ENCODE measurements around the gene UBE4B.
"Not testable (repeated sequence)": the region's sequence is repeated elsewhere in the genome, so short reads cannot be mapped to it uniquely, and the experiment has no call there.

The UBE4B gene

GRCh38 chr1:10074059-10074851, 41.5 kb downstream of the UBE4B start:
- peak; percentile 71 for DNase-seq

- DNase-seq = no peak
Observed at GRCh38 chr1:10074852-10075730, 42.3 kb downstream of the UBE4B start.

- DNase-seq = no peak
Observed at GRCh38 chr1:10075732-10076131, 43.0 kb downstream of the UBE4B start.

DNA sequence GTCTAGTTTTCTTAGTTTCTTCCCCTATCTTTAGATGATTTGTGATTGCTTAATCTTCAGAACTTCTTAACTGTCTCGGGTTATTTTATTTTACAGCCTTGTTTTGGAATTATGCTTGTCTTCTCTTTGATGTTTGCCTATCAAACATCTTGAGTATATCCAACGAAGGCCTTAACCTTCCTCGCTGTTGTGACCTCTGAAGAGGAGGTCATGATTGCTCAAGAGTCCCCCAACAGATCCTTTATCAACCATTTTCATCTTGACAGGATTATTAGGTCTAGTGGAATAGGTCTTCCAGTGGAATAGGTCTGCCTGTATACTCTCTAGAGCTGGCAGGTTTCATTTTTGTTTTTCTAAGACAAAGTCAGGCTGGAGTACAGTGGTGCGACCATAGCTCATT, 45.7 kb downstream of the UBE4B start:
- DNase-seq = no peak

GRCh38 chr1:10080523-10080922, 47.8 kb downstream of the UBE4B start:
- no peak for DNase-seq

- no peak for DNase-seq
Observed at GRCh38 chr1:10082785-10083479, 50.2 kb downstream of the UBE4B start.

- no peak for DNase-seq
Observed at GRCh38 chr1:10084045-10084444, 51.3 kb downstream of the UBE4B start.

- DNase-seq = no peak
Observed at GRCh38 chr1:10085076-10085475, 52.3 kb downstream of the UBE4B start.

DNA sequence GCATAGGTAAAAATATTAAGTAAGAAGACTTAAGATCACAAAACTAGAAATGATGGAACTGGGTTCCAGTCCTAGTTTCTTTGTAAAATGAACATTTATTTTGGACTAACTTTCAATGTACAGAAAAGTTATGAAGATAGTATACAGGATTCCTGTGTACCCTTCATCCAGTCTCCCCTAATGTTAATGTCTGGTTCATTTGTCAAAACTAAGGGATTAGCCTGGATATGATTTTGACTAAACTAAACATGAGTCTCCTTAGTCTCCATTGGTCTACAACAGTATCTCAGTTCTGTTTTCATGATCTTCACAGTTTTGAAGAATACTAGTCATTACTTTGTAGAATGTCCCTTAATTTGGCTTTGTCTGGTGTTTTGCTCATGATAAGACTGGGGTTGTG, 54.5 kb downstream of the UBE4B start:
- no peak for DNase-seq

GRCh38 chr1:10101929-10102328, 69.2 kb downstream of the UBE4B start:
- DNase-seq = no peak

DNA sequence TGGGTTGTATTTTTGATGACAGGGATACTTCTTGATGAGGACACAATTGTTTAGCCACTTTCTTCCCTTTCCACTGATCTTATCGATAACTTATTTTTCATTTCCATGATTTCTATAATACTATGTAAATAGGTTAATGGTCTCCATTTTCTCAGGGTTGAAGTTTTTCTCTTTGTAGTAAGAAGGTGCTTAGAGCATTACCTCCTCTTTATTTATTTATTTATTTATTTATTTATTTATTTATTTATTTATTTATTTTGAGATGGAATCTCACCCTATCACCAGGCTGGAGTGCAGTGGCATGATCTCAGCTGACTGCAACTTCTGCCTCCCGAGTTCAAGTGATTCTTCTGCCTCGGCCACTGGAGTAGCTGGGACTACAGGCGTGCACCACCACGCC, 70.4 kb downstream of the UBE4B start:
- no peak for DNase-seq

GRCh38 chr1:10104834-10105233, 72.1 kb downstream of the UBE4B start:
- no peak for DNase-seq

DNA sequence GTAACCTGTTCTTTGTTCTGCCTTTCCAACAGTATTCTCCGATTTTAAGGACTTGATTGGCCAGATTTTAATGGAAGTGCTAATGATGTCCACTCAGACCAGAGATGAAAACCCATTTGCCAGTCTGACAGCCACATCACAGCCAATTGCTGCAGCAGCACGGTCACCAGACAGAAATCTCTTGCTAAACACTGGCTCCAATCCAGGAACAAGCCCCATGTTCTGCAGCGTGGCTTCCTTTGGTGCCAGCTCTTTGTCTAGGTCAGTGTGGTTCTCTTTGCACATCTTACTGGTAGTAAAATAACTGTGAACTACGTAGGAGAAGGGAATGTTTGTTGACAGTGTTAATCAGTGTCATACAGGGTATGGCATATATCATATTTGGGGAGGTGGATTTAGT, 72.7 kb downstream of the UBE4B start:
- no peak for DNase-seq

GRCh38 chr1:10106241-10106640, 73.5 kb downstream of the UBE4B start:
- no peak for DNase-seq

DNA sequence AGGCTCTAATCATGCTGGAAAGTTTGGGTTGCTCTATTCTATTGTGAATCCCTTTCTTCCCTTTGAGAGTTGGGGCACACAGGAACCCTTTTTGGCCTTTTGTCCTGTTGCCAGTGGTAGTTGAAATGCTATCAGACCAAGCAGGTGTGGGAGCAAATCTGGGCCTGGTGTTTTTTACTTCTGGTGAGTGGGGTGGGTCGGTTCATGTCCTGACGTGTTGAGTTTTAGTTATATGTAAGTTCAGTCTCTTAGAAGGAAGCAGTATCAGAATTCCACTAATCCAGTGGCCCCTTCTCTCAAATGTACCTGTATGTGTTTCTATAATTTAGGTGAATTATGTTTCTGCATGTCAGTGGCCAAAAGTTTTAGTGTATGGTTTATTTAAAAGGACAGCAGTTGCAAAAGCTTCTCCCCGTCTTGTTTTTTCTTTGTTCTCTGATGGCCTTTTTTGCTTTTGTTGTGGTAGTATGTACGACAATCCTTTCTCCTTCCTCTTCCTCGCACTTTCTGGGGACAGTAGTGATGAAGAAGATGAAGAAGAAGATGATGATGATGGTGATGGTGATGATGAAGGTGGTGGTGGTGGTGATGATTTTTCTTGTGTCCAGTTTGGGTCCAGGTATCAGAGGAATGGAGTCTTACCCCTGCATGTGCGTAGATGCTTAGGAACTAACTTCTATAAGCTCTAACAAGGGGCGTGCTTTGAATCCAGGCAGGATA, 74.2 kb downstream of the UBE4B start:
- no peak for DNase-seq

GRCh38 chr1:10107476-10107847, 74.7 kb downstream of the UBE4B start:
- DNase-seq = not testable (repeated sequence)

DNA sequence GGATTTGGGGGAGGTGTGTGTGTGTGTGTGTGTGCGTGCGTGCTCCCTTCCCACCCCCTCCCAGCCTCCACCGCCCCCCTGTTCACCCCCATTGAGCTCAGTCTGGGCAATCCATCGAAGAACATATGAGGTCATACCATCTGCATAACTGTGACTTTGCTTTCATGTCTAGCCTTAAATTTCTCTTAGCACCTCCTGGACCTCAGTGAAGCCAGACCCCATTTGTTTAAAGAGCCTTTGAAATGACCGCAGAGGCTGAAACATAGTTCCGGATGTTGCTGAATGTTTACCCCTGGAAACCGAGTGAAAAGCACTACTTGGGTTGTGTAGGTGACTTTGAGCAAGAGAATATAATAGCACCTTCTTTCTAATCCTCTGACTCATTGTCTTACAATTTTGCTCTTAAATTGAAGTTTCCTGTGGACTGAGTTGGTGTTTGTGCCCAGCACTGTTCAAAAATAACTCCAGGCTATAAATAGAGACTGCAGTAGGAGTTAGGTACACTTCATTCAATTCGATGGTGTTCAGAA, 75.4 kb downstream of the UBE4B start:
- DNase-seq = no peak

DNA sequence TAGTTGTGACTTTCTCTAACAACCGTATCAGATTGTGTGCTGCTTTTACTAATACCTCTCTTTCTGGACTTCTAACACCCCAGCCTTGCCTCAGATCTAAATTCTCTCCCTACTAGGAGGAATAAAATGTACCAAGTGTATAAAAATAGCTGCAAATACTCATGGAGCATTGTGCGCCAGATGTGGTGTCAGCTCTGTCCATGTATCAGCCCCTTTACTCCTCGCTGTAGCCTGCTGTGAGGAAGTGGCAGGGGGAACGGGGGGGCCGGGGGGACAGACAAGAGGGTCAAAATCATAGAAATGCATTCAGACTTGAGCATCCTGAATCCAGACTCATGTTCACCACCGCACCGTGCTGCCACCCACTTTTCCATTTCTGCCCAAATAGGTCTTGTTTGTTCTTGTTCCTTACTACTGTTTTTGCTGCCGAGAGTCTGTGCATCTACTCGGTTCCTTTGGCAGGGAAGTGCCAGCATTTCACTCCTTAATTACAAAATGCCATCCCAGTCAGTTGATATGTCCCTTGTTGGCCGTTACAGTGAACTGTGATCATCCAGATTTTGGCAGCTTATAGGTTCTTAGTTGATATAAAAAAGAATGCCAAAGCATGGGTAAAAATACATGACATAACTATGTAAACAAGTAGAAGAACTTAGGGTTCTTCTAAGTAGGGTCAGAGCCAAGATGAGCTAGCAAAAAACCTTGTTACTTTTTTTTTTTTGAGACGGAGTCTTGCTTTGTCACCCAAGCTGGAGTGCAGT, 76.4 kb downstream of the UBE4B start:
- no peak for DNase-seq

DNA sequence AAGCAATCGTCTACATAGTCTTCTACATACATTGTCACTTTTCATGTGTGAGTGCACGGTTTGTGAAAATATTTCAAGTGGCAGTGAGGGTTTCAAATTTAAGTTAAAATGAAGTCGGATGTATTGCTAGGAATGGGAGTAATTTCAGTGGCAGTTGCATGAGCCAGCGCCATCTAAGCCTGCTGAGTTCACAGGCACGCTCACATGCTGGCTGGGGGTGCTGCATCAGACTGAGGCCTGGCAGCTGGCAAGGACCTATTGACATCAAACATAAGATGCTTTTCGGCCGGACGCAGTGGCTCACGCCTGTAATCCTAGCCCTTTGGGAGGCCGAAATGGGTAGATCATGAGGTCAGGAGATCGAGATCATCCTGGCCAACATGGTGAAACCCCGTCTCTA, 80.7 kb downstream of the UBE4B start:
- DNase-seq = no peak

DNA sequence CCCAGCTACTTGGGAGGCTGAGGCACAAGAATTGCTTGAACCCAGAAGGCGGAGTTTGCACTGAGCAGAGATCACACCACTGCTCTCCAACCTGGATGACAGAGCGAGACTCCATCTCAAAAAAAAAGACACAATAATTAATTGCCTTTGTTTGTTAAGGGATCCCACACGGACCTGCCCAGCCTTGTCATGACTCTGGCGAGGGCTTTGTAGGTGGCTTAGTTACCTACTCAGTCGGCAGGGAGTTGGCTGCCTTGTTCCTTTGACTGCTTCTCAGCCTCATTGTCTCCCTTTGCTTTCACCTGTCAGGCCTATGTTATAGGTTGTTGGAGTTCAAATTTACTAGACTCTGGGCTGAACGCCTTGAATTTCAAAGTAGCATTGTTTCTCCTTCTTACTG, 82.0 kb downstream of the UBE4B start:
- DNase-seq = no peak

DNA sequence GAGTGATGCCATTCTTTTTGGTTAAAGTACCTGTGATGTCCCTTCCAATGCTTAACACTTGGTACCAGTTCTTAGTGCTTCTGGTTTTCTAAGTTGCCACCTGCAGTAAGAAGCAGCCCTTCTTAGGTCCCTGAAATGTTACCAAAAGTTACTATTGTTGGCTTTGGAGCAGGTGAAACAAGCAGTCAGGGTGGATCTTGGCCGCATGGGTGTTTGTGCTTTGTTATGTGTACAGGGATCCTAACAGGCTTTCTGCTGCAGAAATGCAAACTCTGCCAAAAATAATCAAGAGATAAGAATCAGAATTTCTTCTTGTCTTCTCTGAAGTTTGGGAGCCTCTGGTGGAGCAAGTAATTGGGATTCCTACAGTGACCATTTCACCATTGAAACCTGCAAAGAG, 84.4 kb downstream of the UBE4B start:
- no peak for DNase-seq

- no peak for DNase-seq
Observed at GRCh38 chr1:10117865-10118264, 85.1 kb downstream of the UBE4B start.

Measured in stimulated activated CD4-positive, alpha-beta T cell treated with anti-CD3 and anti-CD28 coated beads, Interleukin-4, amount 100 ng/mL, for 24 hours (primary cell).